Right lobe of liver (tissue), 6 donors: ENCODE measurements around the gene EIF3L. TPM values are rescaled to one million over a fixed set of nuclear protein-coding genes. Genes with fewer than 3 reads are reported as not detected.

Experiments
- ATAC-seq, 4 donors: fragments of 200-7000 bp; cut with Tn5 transposase; one replicate each; pipeline ENCODE4 v1.9.1; 2020; ENCODE audit warnings: mild to moderate bottlenecking in 4 of 4, moderate library complexity in 4 of 4
- DNase-seq, 3 donors: peaks; one replicate each; pipeline ENCODE4 v3.0.0-alpha.2; 2020
- H3K27ac ChIP-seq, 3 donors: fragments of 200-600 bp; one replicate each; pipeline ENCODE4 v1.8.0; 2022
- H3K27me3 ChIP-seq, 2 donors: fragments of 200-600 bp; one replicate each; pipeline ENCODE4 v1.8.0; 2022
- H3K36me3 ChIP-seq, 4 donors: fragments of 200-600 bp; sonication (generic) in 1 of 4; one replicate each; pipeline versions ENCODE4 v1.5.1 to v1.8.0; 2017 to 2022; ENCODE audit warnings: control low read depth in 1 of 4
- H3K4me1 ChIP-seq, 4 donors: fragments of 200-600 bp; sonication (generic) in 1 of 4; one replicate each; pipeline versions ENCODE4 v1.5.1 to v1.8.0; 2017 to 2022; ENCODE audit warnings: control low read depth in 1 of 4
- H3K4me3 ChIP-seq, 3 donors: fragments of 200-600 bp; one replicate each; pipeline ENCODE4 v1.8.0; 2022
- H3K9me3 ChIP-seq, 4 donors: fragments of 200-600 bp; sonication (generic) in 1 of 4; one replicate each; pipeline versions ENCODE4 v1.5.1 to v1.8.0; 2017 to 2022; ENCODE audit warnings: control low read depth in 1 of 4
- POLR2A ChIP-seq: fragments of 450-650 bp; IDR thresholded peaks from one replicate; pipeline ENCODE4 v1.6.1; 2017; ENCODE audit warnings: antibody characterized with exemption, mild to moderate bottlenecking
- WGBS: methylation state at CpG from one replicate; pipeline ENCODE4 v1.1.6; 2018; ENCODE audit warnings: low coverage, low lambda C conversion rate; ENCODE audit not compliant: insufficient coverage; ENCODE audit errors: missing lambda C conversion rate; 5-methylcytosine and 5-hydroxymethylcytosine counted together
- intact Hi-C, 2 donors: fragments of 100-400 bp; cut with DNase I; formaldehyde crosslinking; loops; one replicate each; pipeline versions ENCODE4 v1.11.2 to v1.14.1; 2022
- total RNA-seq, 6 experiments: library from RNA; depleted of rRNA in 2 of 6; stranded (reverse); fragments of >200 nt in 2 of 6; fragmentation: NEBNext Ultra II Directional in 3 of 6; extraction: Animal tissue kit (Norgen Biotek cat#: 25700) in 3 of 6; gene quantifications; one replicate each; pipeline versions ENCODE4 v1.1.0 to v1.2.4, GENCODE V29; 2016 to 2023
- TF ChIP-seq, protein P1 (sequence below), 4 donors: fragments of 200-600 bp in 3 of 4; fragments of 450-650 bp in 1 of 4; IDR thresholded peaks; one replicate each; pipeline versions ENCODE4 v1.5.1 to v1.8.0; 2016 to 2022; ENCODE audit warnings: antibody characterized with exemption in 4 of 4, mild to moderate bottlenecking in 2 of 4
- donor health status: DM: no; HTN: yes; CAD: no.
- donor health status: DM: no; HTN: no; CAD: no.
- donor health status: DM: no; HTN: no; CAD: no.
- donor health status: DM: no; HTN: yes; CAD: no.
- donor health status: DM: no; HTN: yes; CAD: no.

Gene EIF3L
- total RNA-seq, 6 experiments from 2014 or later = 117 to 200 (median 164) TPM

DNA sequence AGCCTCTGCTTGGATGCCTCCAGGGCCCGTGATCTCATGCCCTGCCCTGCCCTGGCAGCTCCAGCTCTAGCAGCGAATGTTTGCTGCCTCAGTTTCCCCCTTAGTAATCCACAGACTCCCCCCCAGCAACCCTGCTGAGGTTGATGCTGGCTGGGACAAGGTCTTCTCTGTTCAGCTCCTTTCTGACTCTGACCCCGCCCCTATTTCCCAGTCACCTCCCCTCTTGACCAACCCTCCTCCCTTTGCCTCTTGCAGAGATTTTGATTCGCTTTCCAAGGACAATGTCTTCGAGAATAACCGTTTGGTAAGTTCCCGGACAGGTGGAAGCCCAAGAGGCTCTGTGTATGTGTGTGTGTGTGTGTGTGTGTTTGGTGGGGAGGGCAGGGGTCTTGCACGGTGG lies 62.5 kb downstream of the EIF3L start:
- WGBS = 74% methylated on average over 5 of the region's 8 CpGs
- peaks cover 0 to 11% (median 0%) of the 10 kb centered on the region in 4 donors for H3K36me3 ChIP-seq
- H3K4me3 ChIP-seq = no peak overlapping the region
- DNase-seq = no peak
- no peak for TF ChIP-seq POLR2A
- TF ChIP-seq, protein P1, sequence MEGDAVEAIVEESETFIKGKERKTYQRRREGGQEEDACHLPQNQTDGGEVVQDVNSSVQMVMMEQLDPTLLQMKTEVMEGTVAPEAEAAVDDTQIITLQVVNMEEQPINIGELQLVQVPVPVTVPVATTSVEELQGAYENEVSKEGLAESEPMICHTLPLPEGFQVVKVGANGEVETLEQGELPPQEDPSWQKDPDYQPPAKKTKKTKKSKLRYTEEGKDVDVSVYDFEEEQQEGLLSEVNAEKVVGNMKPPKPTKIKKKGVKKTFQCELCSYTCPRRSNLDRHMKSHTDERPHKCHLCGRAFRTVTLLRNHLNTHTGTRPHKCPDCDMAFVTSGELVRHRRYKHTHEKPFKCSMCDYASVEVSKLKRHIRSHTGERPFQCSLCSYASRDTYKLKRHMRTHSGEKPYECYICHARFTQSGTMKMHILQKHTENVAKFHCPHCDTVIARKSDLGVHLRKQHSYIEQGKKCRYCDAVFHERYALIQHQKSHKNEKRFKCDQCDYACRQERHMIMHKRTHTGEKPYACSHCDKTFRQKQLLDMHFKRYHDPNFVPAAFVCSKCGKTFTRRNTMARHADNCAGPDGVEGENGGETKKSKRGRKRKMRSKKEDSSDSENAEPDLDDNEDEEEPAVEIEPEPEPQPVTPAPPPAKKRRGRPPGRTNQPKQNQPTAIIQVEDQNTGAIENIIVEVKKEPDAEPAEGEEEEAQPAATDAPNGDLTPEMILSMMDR (IDR thresholded peaks at IDR 0.05) = no peak
- H3K27me3 ChIP-seq = no peaks in the 10 kb centered on the region
- H3K4me1 ChIP-seq = no peaks in the 10 kb centered on the region
- no peaks in the 10 kb centered on the region for H3K9me3 ChIP-seq
- ATAC-seq = no peak
- intact Hi-C loops = no loop called here
- no peak overlapping the region for H3K27ac ChIP-seq

DNA sequence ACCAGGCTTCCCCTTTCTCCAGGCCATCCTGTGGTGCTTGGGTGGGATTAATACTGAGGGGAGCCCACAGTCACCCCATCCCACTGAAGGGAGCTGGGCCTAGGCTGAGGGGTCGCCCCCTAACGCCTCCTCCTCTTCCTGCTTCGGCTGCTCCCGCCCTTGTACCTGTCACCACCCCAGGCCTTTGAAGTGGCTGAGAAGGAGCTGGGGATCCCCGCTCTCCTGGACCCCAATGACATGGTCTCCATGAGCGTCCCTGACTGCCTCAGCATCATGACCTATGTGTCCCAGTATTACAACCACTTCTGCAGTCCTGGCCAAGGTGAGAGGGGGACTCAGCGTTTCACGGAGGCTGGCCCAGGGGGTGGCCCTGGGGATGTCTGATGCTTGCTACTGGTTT lies 63.0 kb downstream of the EIF3L start:
- TF ChIP-seq, protein P1 (IDR thresholded peaks at IDR 0.05) = no peak
- TF ChIP-seq POLR2A = no peak
- H3K27me3 ChIP-seq = no peaks in the 10 kb centered on the region
- no peak for DNase-seq
- ATAC-seq = peak in 1 of 4 donors; percentile 4
- intact Hi-C loops = no loop called here
- no CpG with 5 or more reads among the region's 8 CpGs for WGBS
- H3K27ac ChIP-seq = no peak overlapping the region
- no peaks in the 10 kb centered on the region for H3K4me1 ChIP-seq
- no peaks in the 10 kb centered on the region for H3K9me3 ChIP-seq
- H3K4me3 ChIP-seq = no peak overlapping the region
- peaks cover 0 to 14% (median 0%) of the 10 kb centered on the region in 4 donors for H3K36me3 ChIP-seq

DNA sequence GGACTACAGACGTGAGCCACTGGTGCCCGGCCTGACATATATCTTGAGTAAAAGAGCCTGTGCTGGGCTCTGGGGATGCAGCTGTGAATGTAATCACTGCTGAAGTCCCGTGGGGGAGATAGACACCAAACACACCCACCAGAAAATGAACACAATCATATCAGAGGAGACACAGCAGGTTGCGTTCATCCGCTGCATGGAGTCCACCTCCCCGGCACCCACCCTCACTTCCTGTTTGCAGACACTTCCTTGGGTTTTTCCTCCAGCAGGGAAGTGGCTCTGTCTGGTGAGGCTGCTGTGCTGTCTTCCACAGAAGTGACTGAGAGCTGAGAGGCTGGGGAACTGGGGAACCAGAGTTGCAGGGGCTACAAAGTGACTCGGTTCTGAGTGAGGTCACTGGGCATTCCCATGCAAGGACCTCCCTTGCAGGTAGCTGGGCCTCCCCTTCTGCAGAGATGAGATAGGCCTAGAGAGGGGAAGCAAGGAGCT lies 64.1 kb downstream of the EIF3L start:
- Histone ChIP-seq H3K4me3 (no peak overlapping the region), H3K27ac (no peak overlapping the region), H3K36me3 (peaks cover 0 to 21% (median 0%) of the 10 kb centered on the region in 4 donors), H3K9me3 (no peaks in the 10 kb centered on the region), H3K4me1 (no peaks in the 10 kb centered on the region), H3K27me3 (no peaks in the 10 kb centered on the region)
- ATAC-seq (peak; percentile 41 to 69 (median 63)), DNase-seq (no peak)
- intact Hi-C loops = no loop called here
- 81% methylated on average over 3 of the region's 7 CpGs for WGBS
- TF ChIP-seq, protein P1 (IDR thresholded peaks at IDR 0.05) = no peak
- no peak for TF ChIP-seq POLR2A

DNA sequence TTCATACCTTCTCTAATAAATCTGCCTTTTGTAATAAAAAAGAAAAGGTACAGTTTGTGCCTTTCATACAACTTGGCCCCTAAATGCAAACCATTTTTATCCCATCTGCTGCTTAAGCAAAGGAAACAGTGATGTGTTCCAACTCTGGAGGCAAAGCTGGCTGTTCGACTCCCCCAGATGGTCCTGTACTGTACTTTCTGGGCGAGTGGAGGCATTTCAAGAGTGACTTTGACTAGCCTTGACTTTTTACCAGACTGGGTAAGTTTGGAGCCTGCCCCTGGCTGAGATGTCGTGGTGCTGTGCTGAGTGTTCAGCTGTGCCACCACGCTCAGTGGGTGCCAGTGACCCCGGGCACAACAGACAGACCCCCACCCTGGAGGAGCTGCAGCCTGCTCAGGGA lies 67.1 kb downstream of the EIF3L start:
- Histone ChIP-seq H3K9me3 (no peaks in the 10 kb centered on the region), H3K36me3 (peaks cover 0 to 21% (median 0%) of the 10 kb centered on the region in 4 donors), H3K4me1 (no peaks in the 10 kb centered on the region), H3K4me3 (no peak overlapping the region), H3K27me3 (no peaks in the 10 kb centered on the region), H3K27ac (no peak overlapping the region)
- 89% methylated on average over 2 of the region's 5 CpGs for WGBS
- TF ChIP-seq POLR2A = no peak
- TF ChIP-seq, protein P1 (IDR thresholded peaks at IDR 0.05) = no peak
- DNase-seq (no peak), ATAC-seq (no peak)
- intact Hi-C loops = no loop called here
